A673 (cell line): ENCODE data around the gene PAAF1. TPM values are rescaled to one million over a fixed set of nuclear protein-coding genes. Genes with fewer than 3 reads are reported as not detected.

Source experiments
- total RNA-seq: library from RNA; stranded (reverse); gene quantifications from 2 replicates; pipeline ENCODE4 v1.2.3, GENCODE V29; 2021

PAAF1 gene
- total RNA-seq, 1 experiment from 2014 or later = 20.3 TPM

Other genes starting within 250 kb of the PAAF1 start
- gene PLEKHB1, start 230.4 kb upstream of the PAAF1 start, total RNA-seq = 0.15 TPM in 1 of 2 replicates, not detected in the other
- 104 and 105 TPM in 2 replicates for gene RAB6A, start 115.9 kb upstream of the PAAF1 start, total RNA-seq
- 87.4 and 92.6 TPM in 2 replicates for gene MRPL48, start 89.1 kb upstream of the PAAF1 start, total RNA-seq
- gene COA4, start 153 bp upstream of the PAAF1 start, total RNA-seq = 112 and 113 TPM in 2 replicates
- 0.41 TPM in 1 of 2 replicates, not detected in the other for gene DNAJB13, start 74.0 kb downstream of the PAAF1 start, total RNA-seq
- gene UCP2, start 105.8 kb downstream of the PAAF1 start, total RNA-seq = 88.5 and 106 TPM in 2 replicates
- gene UCP3, start 132.1 kb downstream of the PAAF1 start, total RNA-seq = 2.3 and 3.6 TPM in 2 replicates